GM12865 (cell line): ENCODE measurements around the gene MRPL12.
A peak's percentile ranks its signal among the peaks of the same experiment; 100 is the strongest.

Experiments
- DNase-seq: peaks from one replicate; pipeline ENCODE4 v3.0.0; 2010; ENCODE audit warnings: low read depth
- H3K4me3 ChIP-seq: 2 replicates; pipeline ENCODE4 v1.5.1; 2011; ENCODE audit warnings: mild to moderate bottlenecking, low read depth, low read length, control low read depth
- TF ChIP-seq, protein P1 (sequence below): IDR thresholded peaks from 2 replicates; pipeline ENCODE4 v1.5.1; 2011; ENCODE audit warnings: low read length, control low read depth, low read depth, inconsistent platforms; ENCODE audit not compliant: insufficient read depth; ENCODE audit errors: missing control alignments

Gene MRPL12

DNA sequence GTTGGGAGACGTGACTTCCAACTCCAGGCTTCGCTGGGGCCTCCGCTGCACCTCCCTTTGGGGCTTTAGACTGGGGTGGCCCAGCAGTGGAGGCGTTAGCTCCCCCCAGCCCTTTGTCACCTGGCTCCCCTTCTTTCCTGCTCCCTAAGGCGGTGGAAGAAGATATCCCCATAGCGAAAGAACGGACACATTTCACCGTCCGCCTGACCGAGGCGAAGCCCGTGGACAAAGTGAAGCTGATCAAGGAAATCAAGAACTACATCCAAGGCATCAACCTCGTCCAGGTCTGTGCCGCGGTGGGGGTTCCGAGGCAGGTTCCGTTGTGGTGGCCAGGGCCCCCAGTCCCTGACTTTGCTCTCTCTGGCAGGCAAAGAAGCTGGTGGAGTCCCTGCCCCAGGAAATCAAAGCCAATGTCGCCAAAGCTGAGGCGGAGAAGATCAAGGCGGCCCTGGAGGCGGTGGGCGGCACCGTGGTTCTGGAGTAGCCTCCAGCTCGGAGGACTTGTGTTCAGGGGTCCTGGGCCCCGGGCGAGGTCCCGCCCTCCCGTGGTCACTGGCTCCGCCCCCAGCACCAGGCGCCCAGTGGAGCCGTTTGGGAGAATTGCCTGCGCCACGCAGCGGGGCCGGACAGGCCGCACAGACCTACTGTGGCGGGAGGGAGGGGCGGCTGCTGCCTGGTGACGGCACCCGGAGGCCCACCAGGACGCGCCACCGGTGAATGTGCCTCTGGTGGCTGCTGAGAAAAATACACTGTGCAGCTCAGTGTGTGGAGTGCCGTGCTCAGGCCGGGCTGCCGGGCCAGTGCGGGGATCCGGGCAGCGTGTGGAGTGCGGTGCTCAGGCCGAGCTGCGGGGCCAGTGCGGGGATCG, 3.8 kb downstream of the MRPL12 start:
- no peak overlapping the region for H3K4me3 ChIP-seq
- TF ChIP-seq, protein P1, sequence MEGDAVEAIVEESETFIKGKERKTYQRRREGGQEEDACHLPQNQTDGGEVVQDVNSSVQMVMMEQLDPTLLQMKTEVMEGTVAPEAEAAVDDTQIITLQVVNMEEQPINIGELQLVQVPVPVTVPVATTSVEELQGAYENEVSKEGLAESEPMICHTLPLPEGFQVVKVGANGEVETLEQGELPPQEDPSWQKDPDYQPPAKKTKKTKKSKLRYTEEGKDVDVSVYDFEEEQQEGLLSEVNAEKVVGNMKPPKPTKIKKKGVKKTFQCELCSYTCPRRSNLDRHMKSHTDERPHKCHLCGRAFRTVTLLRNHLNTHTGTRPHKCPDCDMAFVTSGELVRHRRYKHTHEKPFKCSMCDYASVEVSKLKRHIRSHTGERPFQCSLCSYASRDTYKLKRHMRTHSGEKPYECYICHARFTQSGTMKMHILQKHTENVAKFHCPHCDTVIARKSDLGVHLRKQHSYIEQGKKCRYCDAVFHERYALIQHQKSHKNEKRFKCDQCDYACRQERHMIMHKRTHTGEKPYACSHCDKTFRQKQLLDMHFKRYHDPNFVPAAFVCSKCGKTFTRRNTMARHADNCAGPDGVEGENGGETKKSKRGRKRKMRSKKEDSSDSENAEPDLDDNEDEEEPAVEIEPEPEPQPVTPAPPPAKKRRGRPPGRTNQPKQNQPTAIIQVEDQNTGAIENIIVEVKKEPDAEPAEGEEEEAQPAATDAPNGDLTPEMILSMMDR = no peak
- no peak for DNase-seq

- DNase-seq = no peak
- H3K4me3 ChIP-seq = no peak overlapping the region
- TF ChIP-seq, protein P1 = no peak
These were observed 4.8 kb downstream of the MRPL12 start for GRCh38 chr17:81707725-81708646.

GRCh38 chr17:81708739-81709185, 5.6 kb downstream of the MRPL12 start:
- TF ChIP-seq, protein P1 = no peak
- H3K4me3 ChIP-seq = no peak overlapping the region
- no peak for DNase-seq

DNA sequence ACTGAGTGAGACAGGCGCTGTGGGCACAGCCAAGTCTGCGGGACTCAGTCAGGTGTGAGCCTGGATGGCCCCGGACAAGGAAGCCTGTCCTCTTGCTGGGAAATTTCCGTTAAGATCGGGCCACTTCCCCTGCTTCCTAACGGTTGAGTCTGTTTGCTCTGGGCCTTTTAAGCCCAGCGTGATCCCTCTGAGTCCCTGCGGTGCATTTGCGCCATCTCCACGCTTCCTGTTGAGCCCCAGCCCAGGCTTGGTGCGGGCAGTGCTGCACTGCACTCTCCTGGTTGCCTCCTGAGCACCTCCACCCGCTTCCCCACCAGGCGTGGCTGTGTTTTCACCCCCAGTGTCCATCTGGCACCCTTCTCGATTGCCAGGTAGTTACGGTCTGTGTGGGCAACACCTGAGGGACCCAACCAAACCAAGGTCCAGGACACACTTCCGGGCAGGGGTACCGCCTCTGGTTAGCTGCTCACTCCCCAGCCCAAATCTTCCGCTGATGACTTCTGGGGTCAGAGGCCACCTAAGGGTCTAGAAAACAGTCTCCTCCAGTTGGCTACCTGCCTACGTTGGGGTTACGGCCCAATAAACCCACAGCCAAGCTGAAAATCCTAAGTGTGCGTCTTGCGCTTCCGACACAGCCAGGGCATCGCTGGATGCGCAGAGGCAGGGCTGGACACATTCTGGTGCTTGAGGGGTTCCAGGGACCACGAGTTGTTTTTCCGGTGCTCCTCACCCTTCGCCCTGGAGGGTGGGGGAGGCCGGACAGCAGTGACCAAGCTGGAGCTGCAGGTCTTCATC, 7.5 kb downstream of the MRPL12 start:
- TF ChIP-seq, protein P1 = no peak
- H3K4me3 ChIP-seq = peak overlapping the region; percentile 41
- DNase-seq = no peak

DNA sequence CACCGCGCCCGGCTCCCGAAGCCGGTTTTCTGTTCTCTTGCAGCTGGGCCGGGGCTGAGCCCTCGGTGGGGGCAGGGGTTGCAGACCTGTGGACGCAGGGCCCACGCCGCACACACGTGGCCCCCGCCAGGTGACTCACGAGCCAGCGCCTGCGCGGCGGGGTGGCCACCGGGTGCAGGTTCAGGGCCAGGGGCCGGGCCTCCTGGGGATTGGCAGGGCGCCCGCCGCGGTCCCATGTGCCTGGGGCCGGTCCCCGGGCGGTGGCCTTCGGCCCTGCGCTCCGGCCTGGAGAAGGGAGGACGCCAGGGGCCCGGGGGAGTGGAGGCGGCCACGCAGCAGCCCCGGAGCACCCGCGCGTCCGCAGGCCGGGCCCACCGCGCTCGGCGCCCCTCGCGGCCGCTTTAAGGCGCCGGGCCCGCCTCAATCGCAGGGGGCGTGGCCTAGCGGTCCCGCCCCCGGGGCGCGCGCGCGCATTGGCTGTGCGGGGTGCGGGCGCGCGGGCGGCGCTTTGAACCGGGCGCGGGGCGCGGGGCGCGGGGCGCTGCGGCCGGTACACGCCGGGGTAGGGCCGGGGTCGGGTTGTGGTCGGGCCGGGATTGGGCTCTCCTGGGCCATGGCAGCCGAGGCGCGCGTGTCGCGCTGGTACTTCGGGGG, 8.8 kb downstream of the MRPL12 start, which contains the start of gene SLC25A10:
TSS of gene SLC25A10 (plus strand) at position 471 of the 654 bp plus-strand sequence. CDS start at position 614, 143 bp downstream.
- H3K4me3 ChIP-seq = peak within 1 kb of the TSS; percentile 80
- TF ChIP-seq, protein P1 = no peak
- peak; percentile 92 for DNase-seq
